ENCODE data around the gene TLK1.

DNA sequence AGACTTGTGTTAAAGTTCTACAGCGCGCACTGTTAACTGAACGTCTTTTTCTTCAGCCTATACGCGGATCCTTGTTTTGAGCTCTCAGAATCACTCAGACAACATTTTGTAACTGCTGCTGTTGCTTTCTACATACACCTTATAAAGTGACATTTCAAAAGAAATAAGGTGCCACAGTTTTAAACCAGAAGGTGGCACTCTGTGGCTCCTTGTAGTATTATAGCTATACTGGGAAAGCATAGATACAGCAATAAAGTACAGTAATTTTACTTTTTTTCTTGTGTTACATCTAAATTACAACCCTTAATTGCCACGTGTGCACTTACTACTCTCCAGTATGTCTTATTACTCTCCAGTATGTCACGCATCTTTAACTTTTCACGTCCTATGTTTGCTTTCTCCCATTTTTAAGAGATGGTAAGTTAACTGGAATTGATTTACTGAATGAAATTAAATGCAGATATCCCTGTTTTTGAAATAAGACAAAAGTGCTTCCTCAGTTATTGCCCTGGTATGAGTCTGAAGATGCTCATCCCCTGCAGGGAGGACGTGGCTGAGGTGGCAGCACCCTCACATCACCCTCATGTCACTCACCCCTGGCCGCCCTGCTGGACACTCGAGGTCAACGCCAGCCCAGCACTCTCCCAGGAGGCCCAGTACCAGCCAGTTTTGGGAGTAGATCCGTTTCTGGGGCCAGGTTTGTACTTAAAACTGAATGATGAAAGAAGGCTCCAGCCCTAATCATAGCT, 193.9 kb downstream of the TLK1 start:
- TF ChIP-seq GATA2 (IDR thresholded peaks at IDR 0.05; ENCODE audit: low read depth, low read length) (no peak), GATA3 (IDR thresholded peaks at IDR 0.05; ENCODE audit: low read depth, low read length) (no peak)
